Breast epithelium (tissue), 3 donors: ENCODE data around the gene TRPV6.

Experiments
- CTCF ChIP-seq, 3 donors: fragments of 450-650 bp; IDR thresholded peaks; one replicate each; pipeline ENCODE4 v1.5.1; 2016 to 2017; ENCODE audit warnings: antibody characterized with exemption in 3 of 3, mild to moderate bottlenecking in 3 of 3, moderate library complexity in 3 of 3
- POLR2AphosphoS5 ChIP-seq, 3 donors: sonication (generic); formaldehyde crosslinking; IDR thresholded peaks; one replicate each; pipeline ENCODE4 v1.6.1; 2017; ENCODE audit warnings: antibody characterized with exemption in 3 of 3

GRCh38 chr7:142908290-142908689 lies 22.7 kb upstream of the TRPV6 start:
- TF ChIP-seq CTCF (IDR thresholded peaks at IDR 0.05) (no peak), POLR2AphosphoS5 (IDR thresholded peaks at IDR 0.05) (no peak)
